ENCODE data around the gene ZNF579. TPM values are rescaled to one million over a fixed set of nuclear protein-coding genes. Genes with fewer than 3 reads are reported as not detected.
"Not testable (repeated sequence)": the region's sequence is repeated elsewhere in the genome, so short reads cannot be mapped to it uniquely, and the experiment has no call there.

ZNF579 gene
- total RNA-seq, 1 donor from 2014 or later, result 1.9 TPM

DNA sequence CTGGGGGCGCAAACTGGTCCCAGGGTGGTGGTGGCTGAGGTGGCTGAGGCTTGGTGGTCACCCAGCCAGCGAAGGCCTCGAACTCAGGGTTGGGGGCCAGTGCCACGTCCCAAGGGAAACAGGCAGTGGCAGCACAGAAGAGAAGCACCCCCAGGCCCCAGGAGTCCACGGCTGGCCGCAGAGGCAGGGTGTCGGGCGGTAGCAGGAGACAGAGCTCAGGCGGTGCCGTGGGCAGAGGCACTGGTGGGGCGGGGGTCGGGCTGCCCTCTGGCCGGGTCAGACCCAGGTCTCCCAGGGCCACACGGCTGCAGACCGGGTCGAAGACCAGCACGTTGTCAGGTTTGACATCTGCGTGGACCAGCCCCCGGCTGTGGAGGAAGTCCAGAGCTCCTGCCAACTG is 39.6 kb downstream of the ZNF579 start:
- DNase-seq (ENCODE audit: low read depth in 2 of 2), result no peak

DNA sequence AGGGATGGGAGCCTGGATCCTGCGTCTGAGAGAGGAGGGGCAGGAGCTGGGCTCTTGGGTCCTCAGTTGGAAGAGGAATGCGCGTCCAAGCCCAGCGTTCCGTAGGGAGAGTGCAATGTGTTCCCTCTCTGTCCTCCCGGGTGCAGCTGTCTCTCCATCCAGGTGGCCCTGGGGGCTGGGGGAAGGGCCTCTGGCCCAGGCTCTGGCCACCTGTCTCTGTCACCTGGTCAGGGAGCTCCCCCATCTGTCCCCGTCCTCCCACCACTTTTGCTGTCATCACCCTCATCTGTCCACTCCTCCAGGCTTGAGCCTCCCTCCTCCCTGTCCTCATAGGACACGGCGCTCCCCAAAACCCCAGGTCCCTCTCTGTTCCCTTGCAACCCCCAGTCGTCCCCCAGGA is 40.0 kb downstream of the ZNF579 start:
- DNase-seq (ENCODE audit: low read depth in 2 of 2), result no peak

DNA sequence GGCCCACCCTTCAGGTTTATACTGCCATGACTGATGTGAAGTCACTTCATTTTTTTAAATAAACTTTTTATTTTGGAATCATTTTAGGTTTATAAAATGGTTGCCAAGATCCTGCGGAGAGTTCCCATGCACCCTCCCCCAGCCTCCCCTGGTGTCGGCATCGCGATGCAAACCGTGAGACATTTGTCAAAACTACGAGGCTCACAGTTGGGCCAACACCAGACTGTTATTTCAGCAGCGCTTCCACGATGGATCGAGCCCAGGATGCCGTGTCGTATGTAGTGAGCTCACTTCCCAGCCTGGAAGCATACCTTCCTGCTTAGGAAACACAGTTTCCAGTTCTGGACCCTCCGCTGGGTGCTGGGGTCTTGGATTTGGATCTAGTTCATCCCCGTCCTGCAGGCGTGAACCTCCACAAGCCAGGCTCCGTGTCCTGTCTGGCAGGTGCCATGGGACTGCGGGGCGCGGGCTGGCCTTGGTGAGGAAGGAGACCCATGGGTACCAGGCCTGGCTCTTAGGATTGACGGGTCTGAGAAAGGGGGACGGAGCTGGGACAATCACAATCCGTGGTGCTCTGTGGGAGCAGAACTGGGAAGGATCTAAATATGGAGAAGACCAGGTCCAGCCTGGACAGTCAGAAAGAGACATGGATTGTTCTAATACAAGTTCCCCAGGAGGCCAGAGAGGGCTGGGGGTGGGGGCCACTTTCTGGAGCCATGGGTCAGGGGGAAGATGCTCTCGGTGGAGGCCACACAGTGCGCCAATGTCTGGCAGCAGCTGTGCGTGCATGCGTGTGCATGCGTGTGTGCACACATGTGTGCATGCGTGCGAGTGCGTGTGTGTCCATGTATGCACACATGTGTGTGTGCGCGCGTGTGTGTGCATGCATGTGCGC is 41.3 kb downstream of the ZNF579 start:
- DNase-seq (ENCODE audit: low read depth in 2 of 2), result no peak

DNA sequence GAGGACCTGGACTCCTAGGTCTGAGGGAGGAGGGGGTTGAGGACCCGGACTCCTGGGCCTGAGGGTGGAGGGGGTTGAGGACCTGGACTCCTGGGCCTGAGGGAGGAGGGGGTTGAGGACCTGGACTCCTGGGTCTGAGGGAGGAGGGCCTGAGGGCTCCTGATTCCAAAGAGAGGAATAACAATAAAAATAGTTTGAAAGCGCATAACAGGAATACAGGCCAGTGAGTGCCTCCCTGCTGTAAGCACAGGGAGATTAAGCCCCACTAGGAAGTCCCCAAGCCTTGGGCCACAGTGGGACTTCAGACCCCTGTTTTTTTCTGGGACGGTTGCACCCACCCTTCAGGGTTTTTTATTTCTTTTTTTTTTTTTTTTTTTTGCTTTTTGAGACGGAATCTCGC is 42.5 kb downstream of the ZNF579 start:
- no peak for DNase-seq (ENCODE audit: low read depth in 2 of 2)

DNA sequence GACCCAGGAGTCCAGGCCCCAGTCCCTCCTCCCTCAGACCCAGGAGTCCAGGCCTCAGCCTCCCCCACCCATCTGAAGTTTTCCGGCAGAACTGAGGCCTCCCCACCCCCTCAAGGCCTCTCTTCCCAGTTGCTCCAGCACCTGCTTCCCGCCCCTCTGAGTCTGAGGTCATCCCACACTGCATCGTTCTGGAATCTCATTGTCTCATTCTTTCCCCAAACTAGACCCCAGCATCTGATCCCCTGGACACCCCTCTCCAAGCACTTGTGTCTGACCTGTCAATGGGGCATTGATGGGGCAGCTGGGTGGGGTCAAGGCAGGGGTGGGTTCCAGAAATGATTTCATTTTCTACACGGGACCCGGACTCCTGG is 42.9 kb downstream of the ZNF579 start:
- no peak for DNase-seq (ENCODE audit: low read depth in 2 of 2)

DNA sequence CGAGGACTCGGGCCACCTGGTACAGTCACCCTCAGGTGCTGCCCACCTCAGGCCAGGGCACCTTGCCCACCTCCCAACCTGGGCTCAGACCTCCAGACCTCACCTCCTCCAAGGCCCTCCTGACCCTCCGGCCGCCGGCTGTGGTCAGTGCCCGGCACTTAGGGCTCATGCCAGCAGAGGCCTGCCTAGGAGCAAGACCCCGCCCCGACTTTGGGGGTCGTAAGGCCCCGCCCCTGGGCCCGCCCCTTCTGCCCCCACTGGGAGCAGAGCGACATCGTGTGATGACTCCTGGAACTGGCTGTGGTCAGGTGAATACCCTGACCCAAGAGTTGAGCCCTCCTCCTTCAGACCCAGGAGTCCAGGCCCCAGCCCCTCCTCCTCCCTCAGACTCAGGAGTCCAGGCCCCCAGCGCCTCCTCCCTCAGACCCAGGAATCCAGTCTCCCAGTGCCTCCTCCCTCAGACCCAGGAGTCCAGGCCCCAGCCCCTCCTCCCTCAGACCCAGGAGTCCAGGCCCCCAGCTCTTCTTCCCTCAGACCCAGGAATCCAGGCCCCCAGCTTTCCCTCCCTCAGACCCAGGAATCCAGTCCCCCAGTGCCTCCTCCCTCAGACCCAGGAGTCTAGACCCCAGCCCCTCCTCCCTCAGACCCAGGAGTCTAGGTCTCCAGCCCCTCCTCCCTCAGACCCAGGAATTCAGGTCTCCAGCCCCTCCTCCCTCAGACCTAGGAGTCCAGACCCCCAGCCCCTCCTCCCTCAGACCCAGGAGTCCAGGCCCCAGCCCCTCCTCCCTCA is 43.5 kb downstream of the ZNF579 start, which contains the start of gene SBK2:
Gene SBK2, minus strand, starts transcription at position 183 of the 790 bp plus-strand sequence. CDS start 839 bp downstream, outside the sequence.
- peak in 1 of 2 donors; percentile 25 for DNase-seq (ENCODE audit: low read depth in 2 of 2)

DNA sequence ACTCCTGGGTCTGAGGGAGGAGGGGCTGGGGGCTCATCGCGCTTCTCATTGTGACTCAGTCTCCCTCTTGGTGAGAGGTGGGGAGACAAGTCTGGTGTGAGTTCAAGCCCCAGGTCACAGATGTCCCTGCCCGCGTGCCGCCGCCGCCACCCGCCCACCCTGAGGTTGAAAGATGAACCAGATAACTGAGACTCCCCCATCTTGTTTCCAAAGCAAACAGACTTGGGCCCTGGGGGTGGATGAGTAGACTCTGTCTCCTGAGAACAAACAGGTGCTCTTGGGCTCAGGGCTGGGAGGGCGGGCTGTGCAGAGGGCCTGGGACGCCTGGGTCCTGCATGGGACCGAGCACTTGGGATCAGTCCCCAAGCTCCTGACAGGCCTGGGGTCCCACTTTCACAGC is 44.3 kb downstream of the ZNF579 start:
- no peak for DNase-seq (ENCODE audit: low read depth in 2 of 2)

DNA sequence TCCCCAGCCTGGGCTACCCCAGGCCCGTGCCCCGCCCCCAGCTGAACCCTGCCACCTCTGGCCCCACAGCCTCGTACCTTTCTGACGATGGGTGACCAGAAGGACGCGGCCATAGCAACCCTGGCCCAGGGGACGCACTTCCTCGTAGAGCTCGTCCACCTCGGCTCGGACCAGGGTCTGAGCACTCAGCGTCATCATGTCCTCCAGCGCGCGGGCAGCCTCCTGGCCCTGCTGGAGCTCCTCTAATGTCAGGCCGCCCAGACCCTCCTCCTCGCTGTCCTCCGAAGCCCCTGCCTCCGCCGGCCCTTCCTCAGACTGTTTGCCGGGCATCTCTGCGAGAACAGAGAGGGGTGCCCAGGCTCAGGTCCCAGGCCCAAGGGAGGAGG is 44.7 kb downstream of the ZNF579 start:
- DNase-seq (ENCODE audit: low read depth in 2 of 2), result no peak

DNA sequence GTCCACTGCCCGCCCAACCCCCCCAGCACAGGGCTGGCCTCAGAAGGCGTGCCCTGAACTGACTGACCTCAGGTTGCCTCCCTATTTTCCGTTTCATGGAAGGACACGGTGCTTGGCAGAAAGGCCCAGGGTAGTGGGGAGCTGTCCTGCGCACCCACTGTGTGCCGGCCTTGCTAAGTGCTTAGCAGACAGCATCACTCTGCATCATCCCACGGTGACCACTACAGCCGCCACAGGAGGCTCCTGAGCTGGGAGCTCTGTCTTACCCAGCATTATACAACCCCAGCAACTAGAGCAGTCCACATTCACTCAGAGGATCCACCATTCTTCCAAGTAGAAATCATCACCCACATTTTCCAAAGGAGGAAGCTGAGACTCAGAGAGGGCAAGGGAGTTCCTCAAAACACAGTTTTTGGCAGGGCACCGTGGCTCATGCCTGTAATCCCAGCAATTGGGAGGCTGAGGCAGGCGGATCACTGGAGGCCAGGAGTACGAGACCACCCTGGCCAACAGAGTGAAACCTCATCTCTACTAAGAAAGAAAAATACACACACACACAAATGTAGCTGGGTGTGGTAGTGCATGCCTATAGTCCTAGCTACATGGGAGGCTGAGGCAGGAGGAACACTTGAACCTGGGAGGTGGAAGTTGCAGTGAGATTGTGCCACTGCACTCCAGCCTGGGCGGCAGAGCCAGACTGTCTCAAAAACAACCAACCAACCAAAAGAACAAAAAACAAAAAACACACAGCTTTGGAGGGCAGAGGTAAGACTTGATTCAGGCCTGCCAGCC is 45.3 kb downstream of the ZNF579 start:
- DNase-seq (ENCODE audit: low read depth in 2 of 2), result no peak

DNA sequence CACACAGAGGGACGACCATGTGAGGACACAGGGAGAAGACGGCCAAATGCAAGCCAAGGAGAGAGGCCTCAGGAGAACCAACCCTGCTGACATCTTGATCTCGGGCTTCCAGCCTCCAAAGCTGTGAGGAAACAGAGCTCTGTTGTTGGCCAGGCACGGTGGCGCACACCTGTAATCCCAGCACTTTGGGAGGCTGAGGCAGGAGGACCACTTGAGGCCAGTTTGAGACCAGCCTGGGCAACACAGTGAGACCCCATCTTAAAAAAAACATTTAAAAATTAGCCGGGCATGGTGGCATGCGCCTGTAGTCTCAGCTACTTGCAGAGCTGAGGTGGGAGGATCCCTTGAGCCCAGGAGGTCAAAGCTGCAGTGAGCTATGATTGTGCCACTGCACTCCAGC is 46.4 kb downstream of the ZNF579 start:
- not testable (repeated sequence) for DNase-seq (ENCODE audit: low read depth in 2 of 2)

DNA sequence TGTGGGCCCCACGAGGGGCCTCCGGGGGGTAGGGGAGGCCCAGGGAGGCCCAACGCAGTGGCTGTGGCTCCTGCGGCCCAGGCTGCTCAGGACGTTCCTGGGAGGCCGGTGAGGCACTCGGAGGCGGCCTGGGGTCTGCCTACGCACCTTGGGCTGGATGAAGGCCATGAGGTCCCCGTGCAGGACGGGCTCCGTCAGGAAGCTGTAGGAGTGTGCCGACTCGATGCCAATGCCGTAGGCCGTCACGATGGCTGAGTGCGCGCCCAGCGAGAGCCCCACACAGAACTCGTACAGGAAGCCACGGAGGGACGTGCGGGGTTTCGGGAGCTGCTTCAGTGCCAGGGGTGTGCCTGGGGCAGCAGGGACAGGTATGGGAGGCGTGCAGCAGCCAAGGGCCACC is 49.7 kb downstream of the ZNF579 start:
- DNase-seq (ENCODE audit: low read depth in 2 of 2), result no peak

DNA sequence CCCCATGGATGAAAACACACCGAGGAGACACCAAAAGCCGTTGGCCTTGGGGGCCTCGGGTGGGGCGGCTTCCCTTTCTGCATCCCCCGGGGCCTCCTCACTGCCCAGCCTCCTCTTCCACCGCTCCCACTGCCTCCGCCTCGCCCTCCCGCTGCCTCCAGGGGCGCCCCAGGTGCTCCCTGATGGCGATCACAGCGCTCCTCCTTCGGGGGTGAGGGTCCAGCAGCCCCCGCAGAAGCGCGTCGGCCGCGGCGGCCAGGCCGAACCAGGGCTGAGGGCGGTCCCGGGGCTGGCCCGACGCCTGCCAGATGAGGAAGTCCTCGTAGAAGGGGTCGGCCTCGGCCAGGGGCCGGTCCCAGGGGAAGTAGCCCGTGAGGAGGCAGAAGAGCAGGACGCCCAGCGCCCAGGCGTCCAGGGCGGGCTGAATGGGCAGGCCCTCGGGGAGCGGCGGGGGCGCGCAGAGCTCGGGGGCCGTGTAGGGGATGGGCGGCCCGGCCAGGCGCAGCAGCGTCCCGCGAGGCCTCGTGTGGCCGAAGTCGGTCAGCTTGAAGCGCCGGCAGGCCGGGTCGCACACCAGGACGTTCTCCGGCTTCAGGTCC is 50.9 kb downstream of the ZNF579 start:
- DNase-seq (ENCODE audit: low read depth in 2 of 2), result no peak

DNA sequence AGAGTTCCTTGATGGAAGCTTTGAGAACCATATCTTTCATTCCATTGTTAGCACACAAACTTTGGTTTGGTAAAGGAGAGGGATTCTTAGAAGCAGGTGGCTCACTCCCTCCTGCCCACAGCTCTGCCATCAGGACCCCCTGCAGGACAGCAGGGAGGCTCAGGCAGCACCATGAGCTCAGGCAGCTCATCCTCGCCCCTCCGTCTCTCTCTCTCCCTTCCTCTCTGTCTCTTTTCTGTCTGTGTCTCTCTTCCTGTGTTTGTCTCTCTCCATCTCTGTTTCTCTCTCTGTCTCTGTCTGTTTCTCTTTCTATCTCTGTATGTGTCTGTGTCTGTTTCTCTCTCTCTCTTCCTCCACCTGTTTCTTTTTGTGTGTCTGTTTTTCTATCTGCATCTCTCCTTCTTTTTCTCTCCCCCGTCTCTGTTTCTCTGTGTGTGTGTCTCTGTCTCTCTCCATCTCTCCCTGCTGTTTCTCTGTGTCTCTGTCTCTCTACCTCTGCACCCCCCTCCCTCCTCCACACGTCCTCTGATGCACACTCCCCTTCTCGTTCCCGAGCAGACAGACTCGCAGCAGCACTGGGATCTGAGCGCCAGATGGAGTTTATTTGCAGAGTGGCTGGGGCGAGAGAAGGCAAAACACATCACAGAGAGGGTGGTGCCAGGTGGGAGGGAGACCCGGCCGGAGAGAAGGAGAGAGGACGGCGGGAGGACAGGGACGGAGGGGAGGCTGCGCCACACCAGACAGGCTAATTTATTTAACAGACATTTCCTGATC is 52.4 kb downstream of the ZNF579 start:
- no peak for DNase-seq (ENCODE audit: low read depth in 2 of 2)

DNA sequence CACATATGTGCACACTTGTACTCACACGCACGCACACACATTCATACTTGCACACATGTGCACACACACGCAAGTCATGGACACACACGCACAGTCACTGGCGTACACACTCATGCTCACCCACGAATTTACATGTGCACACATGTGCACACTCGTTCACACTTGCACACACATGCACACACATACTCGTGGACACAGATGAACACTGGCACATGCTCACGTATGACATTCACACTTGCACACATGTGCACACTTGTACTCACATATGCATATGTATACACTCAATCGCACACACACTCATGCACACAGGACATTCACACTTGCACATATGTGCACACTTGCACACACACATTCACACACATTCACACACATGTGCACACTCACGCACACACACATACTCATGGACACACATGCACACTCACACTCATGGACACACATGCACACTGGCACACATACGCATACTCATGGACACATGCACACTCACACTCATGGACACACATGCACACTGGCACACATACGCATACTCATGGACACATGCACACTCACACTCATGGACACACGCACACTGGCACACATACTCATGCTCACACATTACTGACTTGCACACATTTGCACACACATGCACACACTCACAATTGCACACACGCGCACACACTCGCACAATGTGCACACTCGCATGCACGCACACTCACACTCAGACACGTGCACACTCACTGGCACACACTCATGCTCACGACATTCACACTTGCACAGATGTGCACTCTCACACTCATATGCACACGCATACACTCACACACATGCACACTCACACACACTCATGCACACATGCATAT is 53.2 kb downstream of the ZNF579 start:
- no peak for DNase-seq (ENCODE audit: low read depth in 2 of 2)

Other genes with a start within 250 kb of the ZNF579 start
- gene KMT5C, start 241.0 kb downstream of the ZNF579 start, total RNA-seq, result 3.2 and 4.6 TPM in 2 replicates
- not detected in 2 replicates for gene COX6B2, start 226.1 kb downstream of the ZNF579 start, total RNA-seq
- gene GARIN5B, start 217.6 kb downstream of the ZNF579 start, total RNA-seq, result not detected in 2 replicates
- gene IL11, start 210.4 kb downstream of the ZNF579 start, total RNA-seq, result under 0.01 and 0.13 TPM in 2 replicates
- not detected in 2 replicates for gene TMEM190, start 204.0 kb downstream of the ZNF579 start, total RNA-seq
- 0.26 and 0.63 TPM in 2 replicates for gene TMEM238, start 196.6 kb downstream of the ZNF579 start, total RNA-seq
- 126 and 262 TPM in 2 replicates for gene RPL28, start 194.9 kb downstream of the ZNF579 start, total RNA-seq
- 40.6 and 54.6 TPM in 2 replicates for gene UBE2S, start 173.1 kb downstream of the ZNF579 start, total RNA-seq
- not detected in 2 replicates for gene SHISA7, start 137.5 kb downstream of the ZNF579 start, total RNA-seq
- gene ISOC2, start 119.2 kb downstream of the ZNF579 start, total RNA-seq, result 61.0 and 75.9 TPM in 2 replicates
- not detected in 2 replicates for gene C19orf85, start 116.1 kb downstream of the ZNF579 start, total RNA-seq
- gene ZNF628, start 104.2 kb downstream of the ZNF579 start, total RNA-seq, result 0.77 and 2.1 TPM in 2 replicates
- 8.9 and 9.1 TPM in 2 replicates for gene NAT14, start 95.7 kb downstream of the ZNF579 start, total RNA-seq
- under 0.01 and 0.13 TPM in 2 replicates for gene SSC5D, start 92.4 kb downstream of the ZNF579 start, total RNA-seq
- not detected in 2 replicates for gene SBK2, start 43.7 kb downstream of the ZNF579 start, total RNA-seq
- gene SBK3, start 35.3 kb downstream of the ZNF579 start, total RNA-seq, result 0.13 and 0.26 TPM in 2 replicates
- 2.6 and 3.3 TPM in 2 replicates for gene FIZ1, start 18.7 kb upstream of the ZNF579 start, total RNA-seq
- gene ZNF524, start 19.4 kb upstream of the ZNF579 start, total RNA-seq, result 6.9 and 11.9 TPM in 2 replicates
- gene ZNF865, start 24.8 kb upstream of the ZNF579 start, total RNA-seq, result 0.39 and 1.5 TPM in 2 replicates
- 3.3 and 4.9 TPM in 2 replicates for gene ZNF784, start 43.7 kb upstream of the ZNF579 start, total RNA-seq
- gene ZNF580, start 60.2 kb upstream of the ZNF579 start, total RNA-seq, result 1.0 and 3.0 TPM in 2 replicates
- gene ZNF581, start 62.8 kb upstream of the ZNF579 start, total RNA-seq, result 20.0 and 25.8 TPM in 2 replicates
- gene CCDC106, start 67.4 kb upstream of the ZNF579 start, total RNA-seq, result 4.6 and 9.5 TPM in 2 replicates
- gene U2AF2, start 74.2 kb upstream of the ZNF579 start, total RNA-seq, result 84.0 and 95.8 TPM in 2 replicates
- 25.0 and 59.2 TPM in 2 replicates for gene EPN1, start 94.4 kb upstream of the ZNF579 start, total RNA-seq
- not detected in 2 replicates for gene NLRP9, start 157.6 kb upstream of the ZNF579 start, total RNA-seq
- 1.3 and 3.4 TPM in 2 replicates for gene RFPL4A, start 178.2 kb upstream of the ZNF579 start, total RNA-seq
- gene RFPL4AL1, start 188.3 kb upstream of the ZNF579 start, total RNA-seq, result 0.51 TPM in 1 of 2 replicates, not detected in the other